OCI-LY7 (cell line): ENCODE measurements around the gene PHKG2.

Experiments
- CTCF ChIP-seq: fragments of 200-600 bp; sonication (generic); conservative IDR thresholded peaks from 2 replicates; pipeline ENCODE4 v1.5.1; 2014; ENCODE audit warnings: mild to moderate bottlenecking, antibody characterized with exemption, low read length, moderate library complexity, mixed read lengths
- EZH2phosphoT487 ChIP-seq: fragments of 200-600 bp; sonication (generic); IDR thresholded peaks from 2 replicates; pipeline ENCODE4 v1.6.1; 2018; ENCODE audit warnings: low read depth, borderline replicate concordance, mild to moderate bottlenecking, mixed run types, antibody characterized with exemption, low read length, moderate library complexity, mixed read lengths

GRCh38 chr16:30748634-30749445 lies 615 bp downstream of the PHKG2 start:
- TF ChIP-seq CTCF (no peak), EZH2phosphoT487 (no peak)
